HEK293 (cell line): ENCODE data around the gene NDUFAF5.
"Not testable (repeated sequence)": the region's sequence is repeated elsewhere in the genome, so short reads cannot be mapped to it uniquely, and the experiment has no call there.

Source experiments
- CTCF ChIA-PET: fragments of 350-600 bp; formaldehyde crosslinking; extraction: SDS; loops from one replicate; lab custom pipeline; 2021; ENCODE audit warnings: antibody characterized with exemption; lab: Yijun Ruan, JAX
- POLR2A ChIA-PET: fragments of 300-600 bp; formaldehyde crosslinking; extraction: SDS; loops from one replicate; lab custom pipeline; 2020; ENCODE audit warnings: antibody characterized with exemption, inconsistent platforms; lab: Yijun Ruan, JAX
- H3K27ac ChIP-seq: fragments of 200-500 bp; sonication (Bioruptor generic); 2 replicates; pipeline ENCODE4 v1.5.1; 2014; ENCODE audit warnings: low read depth, low read length, control low read depth, inconsistent platforms; ENCODE audit errors: extremely low read depth
- H3K36me3 ChIP-seq, 2 experiments: fragments of 200-500 bp in 1 of 2; sonication (Bioruptor generic) in 1 of 2; 1 replicate in 1 of 2; 2 replicates in 1 of 2; pipeline ENCODE4 v1.5.1; 2014 to 2017; ENCODE audit warnings: inconsistent platforms in 2 of 2, low read length in 2 of 2; ENCODE audit not compliant: control insufficient read depth in 2 of 2, insufficient read depth in 1 of 2
- H3K4me1 ChIP-seq: fragments of 200-500 bp; sonication (Bioruptor generic); 2 replicates; pipeline ENCODE4 v1.5.1; 2014; ENCODE audit warnings: mild to moderate bottlenecking, low read length, inconsistent platforms; ENCODE audit not compliant: control insufficient read depth, insufficient read depth
- H3K4me3 ChIP-seq: 2 replicates; pipeline ENCODE4 v1.5.1; 2011; ENCODE audit warnings: low read depth, mild to moderate bottlenecking, control low read depth, low read length, moderate library complexity
- H3K9me3 ChIP-seq: fragments of 200-500 bp; sonication (Bioruptor generic); 2 replicates; pipeline ENCODE4 v1.5.1; 2014; ENCODE audit warnings: low read depth, low read length, inconsistent platforms; ENCODE audit not compliant: control insufficient read depth, insufficient read depth
- GLI4 ChIP-seq: fragments of 450-650 bp; formaldehyde crosslinking; IDR thresholded peaks from 2 replicates; pipeline ENCODE4 v1.5.1; 2016; ENCODE audit warnings: missing biosample characterization, missing genetic modification characterization
- PBX3 ChIP-seq: sonication (generic); formaldehyde crosslinking; IDR thresholded peaks from 2 replicates; pipeline ENCODE4 v1.8.1; 2022; ENCODE audit warnings: mild to moderate bottlenecking, moderate library complexity, missing genetic modification reagents
- ZBTB1 ChIP-seq: fragments of 450-650 bp; formaldehyde crosslinking; IDR thresholded peaks from 2 replicates; pipeline ENCODE4 v1.5.1; 2016; ENCODE audit warnings: missing biosample characterization, missing genetic modification characterization
- ZBTB8A ChIP-seq: fragments of 450-650 bp; formaldehyde crosslinking; IDR thresholded peaks from 2 replicates; pipeline ENCODE4 v1.5.1; 2016; ENCODE audit warnings: missing biosample characterization, missing genetic modification characterization
- ZNF169 ChIP-seq: fragments of 450-650 bp; formaldehyde crosslinking; IDR thresholded peaks from 2 replicates; pipeline ENCODE4 v1.5.1; 2016; ENCODE audit warnings: missing biosample characterization, missing genetic modification characterization
- ZNF202 ChIP-seq: fragments of 450-650 bp; formaldehyde crosslinking; IDR thresholded peaks from 2 replicates; pipeline ENCODE4 v1.5.1; 2016; ENCODE audit warnings: missing biosample characterization, missing genetic modification characterization, borderline replicate concordance
- ZNF280C ChIP-seq: fragments of 450-650 bp; formaldehyde crosslinking; IDR thresholded peaks from 2 replicates; pipeline ENCODE4 v1.5.1; 2016; ENCODE audit warnings: missing biosample characterization, missing genetic modification characterization
- ZNF324 ChIP-seq: fragments of 450-650 bp; formaldehyde crosslinking; IDR thresholded peaks from 2 replicates; pipeline ENCODE4 v1.5.1; 2016; ENCODE audit warnings: missing biosample characterization, missing genetic modification characterization
- ZNF37A ChIP-seq: fragments of 450-650 bp; IDR thresholded peaks from 2 replicates; pipeline ENCODE4 v1.5.1; 2018; ENCODE audit warnings: missing biosample characterization, missing genetic modification characterization
- ZNF423 ChIP-seq: fragments of 450-650 bp; formaldehyde crosslinking; IDR thresholded peaks from 2 replicates; pipeline ENCODE4 v1.5.1; 2016; ENCODE audit warnings: missing biosample characterization, missing genetic modification characterization
- ZNF530 ChIP-seq: fragments of 450-650 bp; formaldehyde crosslinking; IDR thresholded peaks from 2 replicates; pipeline ENCODE4 v1.5.1; 2016; ENCODE audit warnings: low read depth, missing biosample characterization, missing genetic modification characterization
- ZNF548 ChIP-seq: fragments of 450-650 bp; formaldehyde crosslinking; IDR thresholded peaks from 2 replicates; pipeline ENCODE4 v1.5.1; 2016; ENCODE audit warnings: missing biosample characterization, missing genetic modification characterization
- ZNF549 ChIP-seq: fragments of 450-650 bp; IDR thresholded peaks from 2 replicates; pipeline ENCODE4 v1.5.1; 2018; ENCODE audit warnings: missing biosample characterization, missing genetic modification characterization, mild to moderate bottlenecking, inconsistent platforms, moderate library complexity
- ZNF555 ChIP-seq: fragments of 450-650 bp; formaldehyde crosslinking; conservative IDR thresholded peaks from 2 replicates; pipeline ENCODE4 v1.5.1; 2017; ENCODE audit warnings: missing biosample characterization, mild to moderate bottlenecking, missing genetic modification characterization, inconsistent platforms
- ZNF596 ChIP-seq: fragments of 450-650 bp; IDR thresholded peaks from 2 replicates; pipeline ENCODE4 v1.5.0; 2018; ENCODE audit warnings: missing biosample characterization, mild to moderate bottlenecking, missing genetic modification characterization, moderate library complexity
- ZNF623 ChIP-seq: fragments of 450-650 bp; formaldehyde crosslinking; IDR thresholded peaks from 2 replicates; pipeline ENCODE4 v1.5.1; 2016; ENCODE audit warnings: missing biosample characterization, missing genetic modification characterization
- ZNF626 ChIP-seq: fragments of 450-650 bp; sonication (Bioruptor Pico); formaldehyde crosslinking; IDR thresholded peaks from 2 replicates; pipeline ENCODE4 v1.5.1; 2018; ENCODE audit warnings: missing biosample characterization, missing genetic modification characterization, inconsistent platforms
- ZNF639 ChIP-seq: fragments of 450-650 bp; formaldehyde crosslinking; IDR thresholded peaks from 2 replicates; pipeline ENCODE4 v1.5.1; 2016; ENCODE audit warnings: missing biosample characterization, missing genetic modification characterization
- ZNF791 ChIP-seq: fragments of 450-650 bp; formaldehyde crosslinking; IDR thresholded peaks from 2 replicates; pipeline ENCODE4 v1.5.1; 2016; ENCODE audit warnings: missing biosample characterization, missing genetic modification characterization

The NDUFAF5 gene

GRCh38 chr20:13756551-13756950, 28.3 kb upstream of the NDUFAF5 start (continued):
- TF ChIP-seq PBX3 = no peak

- no peak overlapping the region for H3K4me3 ChIP-seq
- H3K4me1 ChIP-seq = no peaks in the 10 kb centered on the region
- TF ChIP-seq ZBTB1 (tag by site-specific recombination) (no peak), ZNF639 (tag by site-specific recombination) (no peak), ZNF555 (no peak), ZNF324 (tag by site-specific recombination) (no peak), ZNF280C (no peak), ZNF596 (tag by site-specific recombination) (no peak), ZNF169 (no peak), ZNF549 (tag by site-specific recombination) (no peak), ZNF626 (tag by site-specific recombination) (no peak), ZNF530 (tag by site-specific recombination) (no peak), ZNF548 (no peak), GLI4 (tag by site-specific recombination) (no peak), ZNF623 (no peak)
- peaks cover 15 to 72% of the 10 kb centered on the region in 2 experiments for H3K36me3 ChIP-seq
- CTCF ChIA-PET = interaction anchor here (0.6 kb wide), 1 partner anchor 291 kb away, joined by 7 read pairs; no protein-coding TSS in a partner anchor
- H3K27ac ChIP-seq = no peak overlapping the region
- POLR2A ChIA-PET = no interaction called here
- H3K9me3 ChIP-seq = no peaks in the 10 kb centered on the region
These were observed 25.9 kb upstream of the NDUFAF5 start for GRCh38 chr20:13758884-13759283.

- H3K4me3 ChIP-seq, CTCF ChIA-PET, H3K27ac ChIP-seq, H3K4me1 ChIP-seq, H3K9me3 ChIP-seq, POLR2A ChIA-PET: not testable (repeated sequence)
- peaks cover 23 to 75% of the 10 kb centered on the region in 2 experiments for H3K36me3 ChIP-seq
These were observed 24.3 kb upstream of the NDUFAF5 start for GRCh38 chr20:13760451-13760946.

GRCh38 chr20:13765299-13765698, 19.5 kb upstream of the NDUFAF5 start:
- H3K9me3 ChIP-seq = no peaks in the 10 kb centered on the region
- POLR2A ChIA-PET = interaction anchor here (0.6 kb wide), 1 partner anchor 230 kb away, joined by 3 read pairs; the partner anchor contains the start of gene MACROD2

More at GRCh38 chr20:13765299-13765698, 19.5 kb upstream of the NDUFAF5 start:
- peaks cover 58 to 81% of the 10 kb centered on the region in 2 experiments for H3K36me3 ChIP-seq
- no peaks in the 10 kb centered on the region for H3K4me1 ChIP-seq
- CTCF ChIA-PET = no interaction called here
- no peak overlapping the region for H3K27ac ChIP-seq
- H3K4me3 ChIP-seq = no peak overlapping the region
- TF ChIP-seq ZBTB8A (tag by site-specific recombination) (no peak), ZNF37A (tag by site-specific recombination) (no peak), ZNF423 (tag by site-specific recombination) (no peak), ZNF202 (tag by site-specific recombination) (no peak), ZNF791 (tag by site-specific recombination) (no peak)
